GM18511 (cell line): ENCODE measurements around the gene SSH2.
"Not testable (repeated sequence)": the region's sequence is repeated elsewhere in the genome, so short reads cannot be mapped to it uniquely, and the experiment has no call there.

Experiments used
- ATAC-seq: cut with Tn5 transposase; IDR thresholded peaks from one replicate; pipeline ENCODE4 v1.9.1; 2021; ENCODE audit warnings: mild to moderate bottlenecking, moderate library complexity; ENCODE audit not compliant: unreplicated experiment

The SSH2 gene, protein sequence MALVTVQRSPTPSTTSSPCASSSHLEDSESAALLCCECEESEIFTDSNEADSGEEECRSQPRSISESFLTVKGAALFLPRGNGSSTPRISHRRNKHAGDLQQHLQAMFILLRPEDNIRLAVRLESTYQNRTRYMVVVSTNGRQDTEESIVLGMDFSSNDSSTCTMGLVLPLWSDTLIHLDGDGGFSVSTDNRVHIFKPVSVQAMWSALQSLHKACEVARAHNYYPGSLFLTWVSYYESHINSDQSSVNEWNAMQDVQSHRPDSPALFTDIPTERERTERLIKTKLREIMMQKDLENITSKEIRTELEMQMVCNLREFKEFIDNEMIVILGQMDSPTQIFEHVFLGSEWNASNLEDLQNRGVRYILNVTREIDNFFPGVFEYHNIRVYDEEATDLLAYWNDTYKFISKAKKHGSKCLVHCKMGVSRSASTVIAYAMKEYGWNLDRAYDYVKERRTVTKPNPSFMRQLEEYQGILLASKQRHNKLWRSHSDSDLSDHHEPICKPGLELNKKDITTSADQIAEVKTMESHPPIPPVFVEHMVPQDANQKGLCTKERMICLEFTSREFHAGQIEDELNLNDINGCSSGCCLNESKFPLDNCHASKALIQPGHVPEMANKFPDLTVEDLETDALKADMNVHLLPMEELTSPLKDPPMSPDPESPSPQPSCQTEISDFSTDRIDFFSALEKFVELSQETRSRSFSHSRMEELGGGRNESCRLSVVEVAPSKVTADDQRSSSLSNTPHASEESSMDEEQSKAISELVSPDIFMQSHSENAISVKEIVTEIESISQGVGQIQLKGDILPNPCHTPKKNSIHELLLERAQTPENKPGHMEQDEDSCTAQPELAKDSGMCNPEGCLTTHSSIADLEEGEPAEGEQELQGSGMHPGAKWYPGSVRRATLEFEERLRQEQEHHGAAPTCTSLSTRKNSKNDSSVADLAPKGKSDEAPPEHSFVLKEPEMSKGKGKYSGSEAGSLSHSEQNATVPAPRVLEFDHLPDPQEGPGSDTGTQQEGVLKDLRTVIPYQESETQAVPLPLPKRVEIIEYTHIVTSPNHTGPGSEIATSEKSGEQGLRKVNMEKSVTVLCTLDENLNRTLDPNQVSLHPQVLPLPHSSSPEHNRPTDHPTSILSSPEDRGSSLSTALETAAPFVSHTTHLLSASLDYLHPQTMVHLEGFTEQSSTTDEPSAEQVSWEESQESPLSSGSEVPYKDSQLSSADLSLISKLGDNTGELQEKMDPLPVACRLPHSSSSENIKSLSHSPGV (N-terminal part only)

DNA sequence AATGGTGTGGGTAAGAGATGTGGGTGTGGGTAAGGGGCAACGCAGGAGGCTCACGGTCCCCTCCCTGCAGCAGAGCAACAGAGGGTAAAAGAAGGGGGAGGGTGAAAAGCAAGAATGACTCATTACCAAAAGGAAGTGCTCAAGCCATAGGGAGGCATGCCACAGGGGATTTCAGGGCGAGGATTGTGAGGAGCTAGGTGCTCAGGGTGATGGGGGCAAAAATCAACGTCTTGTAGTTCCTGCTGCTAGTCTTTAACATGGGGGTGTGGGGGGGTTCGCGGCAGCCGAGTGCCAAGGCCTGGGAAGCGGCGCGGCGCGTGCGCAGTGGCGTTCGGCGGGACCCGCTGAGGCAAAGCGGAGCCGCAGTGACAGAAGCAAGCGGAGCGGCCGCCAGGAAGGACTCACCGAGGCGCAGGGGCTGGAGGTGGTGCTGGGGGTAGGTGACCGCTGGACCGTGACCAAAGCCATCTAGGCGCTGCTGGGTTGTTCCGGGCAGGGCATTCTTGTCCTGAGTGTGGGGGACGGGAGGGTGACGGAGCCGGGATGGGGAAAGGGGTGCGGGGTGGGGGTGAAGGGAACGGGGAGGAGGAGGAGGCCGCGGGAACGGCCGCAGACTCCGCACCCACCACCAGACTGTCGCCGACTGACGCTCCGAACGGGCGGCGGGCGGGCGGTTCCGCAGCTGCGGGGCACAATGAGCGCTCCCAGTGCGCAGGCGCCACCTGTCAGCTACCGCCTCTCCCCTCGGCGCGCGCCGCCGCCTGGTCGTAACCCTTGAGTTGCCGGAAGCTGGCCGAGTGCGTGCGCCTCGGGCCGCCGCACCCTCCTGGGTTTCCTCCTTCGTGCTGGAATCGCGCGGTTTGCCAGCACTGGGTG, at the start of gene SSH2:
Gene SSH2, minus strand, starts transcription at position 696 of the 876 bp plus-strand sequence. Its CDS starts 228 bp downstream, at position 468.
- ATAC-seq: peak; percentile 63

DNA sequence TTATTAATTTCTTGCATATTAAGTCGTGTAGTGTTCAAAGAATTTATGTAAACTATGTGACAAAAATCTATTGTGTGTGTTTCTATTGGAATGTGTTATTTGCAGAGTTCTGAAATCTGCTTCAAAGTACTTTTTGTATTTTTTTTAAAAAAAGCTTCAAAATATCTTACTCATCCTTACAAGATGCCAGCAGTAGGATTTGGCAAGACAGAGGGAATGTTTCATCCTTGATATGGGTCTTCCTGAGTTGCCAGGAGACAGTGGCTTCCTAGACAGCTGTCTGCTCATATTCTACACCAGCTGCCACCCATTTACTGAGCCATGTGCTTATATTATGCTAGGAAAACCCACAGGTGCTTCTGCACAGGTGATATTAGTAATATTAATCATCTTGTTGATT, 47.8 kb upstream of the SSH2 start:
- no peak for ATAC-seq

DNA sequence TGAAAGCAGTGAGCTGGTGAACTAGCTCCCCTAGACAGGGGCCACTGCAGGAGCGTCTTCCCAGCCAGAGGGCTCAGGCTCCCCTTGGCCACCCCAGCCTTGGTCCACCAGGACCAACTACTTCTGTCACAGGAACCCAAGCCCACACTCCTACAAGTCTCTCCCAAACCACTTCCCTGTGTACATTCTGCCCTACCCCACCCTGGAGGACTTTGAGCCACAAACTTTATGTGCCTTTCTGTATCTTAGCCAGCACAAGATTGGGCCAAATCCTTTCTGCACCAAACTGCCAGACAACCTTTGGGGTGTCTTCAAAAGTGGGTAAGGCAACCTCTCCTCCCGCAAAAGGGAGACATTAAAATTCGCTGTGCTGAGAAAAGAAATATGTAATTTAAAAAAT, 43.0 kb upstream of the SSH2 start:
- no peak for ATAC-seq

DNA sequence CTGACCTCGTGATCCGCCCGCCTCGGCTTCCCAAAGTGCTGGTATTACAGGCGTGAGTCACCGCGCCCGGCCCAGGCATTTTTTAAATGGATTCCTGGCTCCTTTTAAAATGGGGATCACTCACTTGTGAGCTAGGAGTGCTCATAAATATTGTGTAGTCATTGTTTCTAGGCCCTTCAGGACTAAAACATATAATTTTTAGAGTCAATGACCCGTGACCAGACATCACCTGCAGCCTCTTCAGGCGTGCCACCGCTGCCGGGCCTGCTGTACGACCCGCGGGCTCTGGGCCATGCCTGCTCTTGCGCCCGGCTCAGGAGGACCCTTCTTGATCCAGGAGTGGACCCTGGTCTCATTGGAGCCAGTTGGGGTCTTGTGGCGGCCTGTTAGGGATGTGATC, 42.2 kb upstream of the SSH2 start:
- ATAC-seq: no peak

DNA sequence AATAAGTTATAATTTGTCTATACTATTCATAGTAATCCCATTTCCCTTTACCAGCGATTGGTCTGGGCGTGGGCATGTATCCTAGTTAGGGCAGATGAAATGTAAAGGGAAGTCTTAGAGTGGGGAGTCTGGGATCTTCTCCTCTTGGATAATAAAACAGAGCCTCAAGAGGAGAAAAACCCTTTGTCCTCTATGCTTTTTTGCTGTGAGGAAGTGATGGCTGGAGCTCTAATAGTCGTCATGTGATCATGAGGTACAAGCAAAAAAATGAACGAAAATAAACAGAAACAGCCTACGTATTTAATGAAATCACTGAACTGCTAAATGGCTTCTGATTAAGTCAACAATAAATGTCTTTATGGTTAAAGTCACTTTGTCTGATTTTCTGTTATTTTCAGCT, 38.2 kb upstream of the SSH2 start:
- ATAC-seq: no peak

DNA sequence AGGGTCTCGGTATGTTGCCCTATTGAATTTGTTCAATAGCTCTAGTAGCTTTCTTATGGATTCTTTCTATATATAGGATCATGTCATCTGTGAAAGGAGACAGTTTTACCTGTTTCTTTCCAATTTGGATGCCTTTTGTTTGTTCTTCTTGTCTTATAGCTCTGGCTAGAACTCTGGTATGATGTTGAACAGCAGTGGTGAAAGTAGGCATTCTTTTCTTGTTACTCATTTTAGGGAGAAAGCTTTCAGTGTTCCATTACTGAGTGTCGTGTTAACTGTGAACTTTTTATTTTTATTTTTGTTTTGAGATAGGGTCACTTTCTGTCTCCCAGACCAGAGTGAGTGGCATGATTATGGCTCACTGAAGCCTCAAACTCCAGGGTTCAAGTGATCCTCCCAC, 32.6 kb upstream of the SSH2 start:
- no peak for ATAC-seq

DNA sequence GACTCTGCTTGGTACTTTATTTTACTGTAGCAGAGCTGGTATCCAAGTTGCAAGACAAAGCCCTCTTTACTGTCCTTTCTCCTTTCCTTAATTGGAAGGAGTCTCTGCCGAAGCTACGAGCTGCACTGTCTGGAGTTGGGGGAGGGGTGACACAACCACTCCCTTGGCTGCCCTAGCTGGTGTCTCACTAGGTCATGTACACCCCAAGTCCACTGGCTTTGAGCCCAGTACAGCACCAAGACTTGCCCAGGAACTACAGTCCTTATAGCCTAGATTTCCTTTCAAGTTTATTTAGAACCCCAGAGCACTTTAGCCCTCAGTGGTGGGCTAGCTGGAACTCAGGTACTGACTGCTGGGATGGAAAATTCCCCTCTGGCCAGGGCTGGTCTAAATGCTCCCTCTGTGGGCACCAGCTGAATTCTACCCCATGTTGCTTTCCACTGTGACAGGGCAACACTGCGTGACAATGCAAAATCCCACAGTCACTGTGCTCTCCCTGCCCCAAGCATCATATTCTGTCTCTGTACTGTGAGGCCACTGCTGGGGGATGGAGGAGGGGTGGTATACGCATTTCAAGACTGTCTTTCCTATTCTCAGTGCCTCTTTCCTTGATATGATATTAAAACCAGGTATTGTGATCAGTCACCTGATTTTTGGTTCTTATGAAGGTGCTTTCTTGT, 29.8 kb upstream of the SSH2 start:
- no peak for ATAC-seq

DNA sequence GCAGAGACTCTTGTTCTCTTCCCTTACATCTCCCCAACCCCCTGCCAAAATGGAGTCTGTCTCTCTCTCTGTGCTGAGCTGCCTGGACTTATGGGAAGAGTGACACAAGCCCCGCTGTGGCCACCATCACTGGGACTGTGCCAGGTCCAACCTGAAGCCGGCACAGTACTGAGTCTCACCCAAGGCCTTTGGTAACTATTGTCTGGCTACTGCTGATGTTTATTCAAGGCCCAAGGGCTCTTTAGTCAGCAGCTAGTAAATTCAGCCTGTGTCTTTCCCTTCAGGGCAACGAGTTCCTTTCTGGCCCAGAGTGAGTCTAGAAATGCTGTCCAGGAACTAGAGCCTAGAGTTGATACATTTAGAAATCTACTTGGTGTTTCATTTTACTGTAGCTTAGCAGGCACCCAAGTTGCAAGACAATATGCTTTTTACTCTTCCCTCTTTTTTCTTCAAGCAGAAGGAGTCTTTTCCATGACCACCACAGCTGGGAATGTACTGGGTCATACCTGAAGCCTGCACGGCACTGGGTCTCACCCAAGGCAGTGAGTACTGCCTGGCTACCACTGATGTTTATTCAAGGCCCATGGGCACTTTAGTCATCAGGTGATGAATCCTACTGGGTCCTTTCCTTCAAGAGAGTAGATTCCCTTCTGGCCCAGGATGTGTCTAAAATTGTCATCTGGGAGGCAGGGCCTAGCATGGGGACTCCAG, 29.1 kb upstream of the SSH2 start:
- no peak for ATAC-seq

DNA sequence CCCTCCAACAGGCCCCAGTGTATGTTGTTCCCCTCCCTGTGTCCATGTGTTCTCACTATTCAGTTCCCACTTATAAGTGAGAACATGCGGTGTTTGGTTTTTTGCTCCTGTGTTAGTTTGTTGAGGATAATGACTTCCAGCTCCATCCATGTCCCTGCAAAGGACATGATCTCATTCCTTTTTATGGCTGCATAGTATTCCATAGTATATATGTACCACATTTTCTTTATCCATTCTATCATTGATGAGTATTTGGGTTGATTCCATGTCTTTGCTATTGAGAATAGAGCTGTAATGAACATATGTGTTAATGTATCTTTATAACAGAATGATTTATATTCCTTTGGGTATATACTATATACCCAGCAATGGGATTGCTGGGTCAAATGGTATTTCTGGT, 27.5 kb upstream of the SSH2 start:
- not testable (repeated sequence) for ATAC-seq

DNA sequence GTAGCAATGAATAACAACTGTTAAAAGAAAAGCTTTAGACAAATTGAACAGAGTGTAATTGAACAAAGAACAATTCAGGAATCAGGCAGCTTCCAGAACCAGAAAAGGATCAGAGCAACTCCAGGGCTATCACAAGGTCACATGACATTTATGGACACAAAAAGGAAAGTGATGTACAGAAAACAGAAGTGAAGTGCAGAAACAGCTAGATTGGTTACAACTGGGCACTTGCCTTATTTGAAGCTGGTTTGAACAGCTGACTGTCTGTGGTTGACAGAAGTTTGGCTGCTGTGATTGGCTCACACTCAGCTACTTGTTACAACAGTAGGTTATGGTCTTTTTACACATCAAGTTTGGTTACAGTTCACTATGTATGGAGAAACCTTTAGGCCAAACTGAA, 26.2 kb upstream of the SSH2 start:
- no peak for ATAC-seq

DNA sequence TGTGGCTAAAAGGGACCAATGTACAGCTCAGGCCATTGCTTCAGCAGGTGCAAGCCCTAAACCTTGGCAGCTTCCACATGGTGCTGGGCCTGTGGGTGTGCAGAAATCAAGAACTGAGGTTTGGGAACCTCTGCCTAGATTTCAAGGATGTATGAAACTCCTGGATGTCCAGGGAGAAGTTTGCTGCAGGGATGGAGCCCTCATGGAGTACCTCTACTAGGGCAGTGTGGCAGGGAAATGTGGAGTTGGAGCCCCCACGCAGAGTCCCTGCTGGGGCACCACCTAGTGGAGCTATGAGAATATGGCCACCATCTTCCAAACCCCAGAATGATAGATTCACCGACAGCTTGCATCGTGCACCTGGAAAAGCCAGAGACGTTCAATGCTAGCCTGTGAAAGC, 24.4 kb upstream of the SSH2 start:
- ATAC-seq: no peak

DNA sequence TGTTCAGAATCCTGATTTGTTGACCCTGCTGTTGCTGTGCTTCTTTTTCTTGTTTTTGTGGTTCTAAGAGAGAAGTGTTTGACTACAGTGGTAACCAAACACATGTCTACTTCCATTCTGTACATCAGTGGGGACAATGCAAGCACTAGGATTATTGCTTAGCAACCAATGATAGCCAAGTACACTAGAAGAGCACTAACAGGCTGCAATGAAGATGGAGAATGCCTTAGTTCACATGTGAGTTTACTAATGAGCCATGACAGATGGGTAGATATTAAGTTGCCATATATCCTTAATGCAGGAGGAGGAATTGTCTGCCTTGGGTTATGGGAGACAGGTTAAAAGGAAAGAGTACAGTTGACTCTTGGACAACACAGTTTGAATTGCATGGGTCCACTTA, 19.7 kb upstream of the SSH2 start:
- ATAC-seq: no peak

DNA sequence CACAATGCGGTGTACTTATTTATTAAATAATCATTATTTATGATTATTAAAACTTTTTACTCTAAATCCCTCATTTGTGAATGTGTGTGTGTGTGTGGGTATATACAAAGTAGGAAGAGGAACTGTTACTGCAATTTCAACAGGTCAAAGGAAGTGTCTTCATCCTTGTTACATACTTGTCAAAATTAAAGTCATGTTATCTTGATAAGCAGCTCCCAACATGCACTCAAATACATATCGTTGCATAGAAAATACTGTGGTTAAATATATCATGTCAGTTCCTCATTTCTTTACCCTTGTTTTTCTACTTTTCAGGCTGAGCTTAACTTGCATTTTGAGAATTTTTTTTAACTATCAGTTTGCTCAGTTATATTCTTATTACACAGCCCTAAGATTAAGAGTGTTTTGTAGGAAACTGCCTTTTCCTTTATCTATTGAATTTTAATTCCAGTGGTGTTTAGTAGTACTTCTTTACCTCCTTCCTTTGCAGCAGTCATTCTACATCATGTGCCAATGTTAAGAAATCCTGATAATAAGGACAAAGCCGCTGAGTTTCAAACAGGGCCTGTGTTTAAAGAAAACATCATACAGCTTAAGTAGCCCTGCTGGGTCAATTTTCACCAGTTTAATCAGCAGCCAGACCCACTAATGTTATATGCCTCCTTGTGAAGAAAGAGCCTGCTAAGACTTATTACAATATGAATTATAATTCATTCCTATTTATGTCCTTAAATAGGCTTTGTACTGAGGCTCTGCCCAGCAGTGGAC, 18.6 kb upstream of the SSH2 start:
- no peak for ATAC-seq

DNA sequence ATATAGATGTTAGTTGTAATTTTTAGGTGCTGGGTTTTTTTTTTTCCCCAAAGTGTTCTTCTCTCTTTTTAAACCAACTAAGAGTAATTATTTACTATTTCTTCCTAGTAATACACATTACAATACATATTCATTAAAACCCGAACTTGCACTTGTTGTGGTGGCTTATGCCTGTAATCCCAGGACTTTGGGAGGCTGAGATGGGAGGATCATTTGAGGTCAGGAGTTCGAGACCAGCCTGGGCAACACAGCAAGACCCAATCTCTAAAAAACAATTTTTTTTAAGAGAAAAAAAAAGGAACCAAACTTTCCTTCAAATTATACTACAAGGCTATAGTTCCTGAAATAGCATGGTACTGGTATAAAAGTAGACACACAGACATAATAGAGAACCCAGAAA, 15.3 kb upstream of the SSH2 start:
- no peak for ATAC-seq

DNA sequence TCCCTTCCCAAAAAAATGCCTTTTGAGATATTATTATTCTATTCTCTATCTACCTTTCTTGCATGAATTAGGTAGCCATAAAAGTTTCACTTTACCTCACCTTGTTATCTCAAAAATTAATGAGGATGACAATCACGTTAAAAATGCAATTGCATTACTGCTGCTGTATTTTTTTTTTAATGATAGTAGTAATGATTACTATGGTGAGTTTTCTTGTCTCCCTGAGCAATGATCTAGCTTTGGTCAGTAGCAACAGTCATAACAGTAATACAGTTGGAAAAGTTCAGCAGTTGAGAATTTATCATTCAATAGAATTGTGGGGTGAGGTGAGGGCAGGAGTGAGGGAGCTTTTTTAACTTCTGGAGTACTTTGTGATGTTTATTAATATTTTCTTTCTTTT, 11.3 kb upstream of the SSH2 start, which contains the start of gene EFCAB5:
Gene EFCAB5, plus strand, starts transcription at position 301 of the 400 bp plus-strand sequence. CDS start 163 bp downstream, outside the sequence.
- no peak for ATAC-seq

DNA sequence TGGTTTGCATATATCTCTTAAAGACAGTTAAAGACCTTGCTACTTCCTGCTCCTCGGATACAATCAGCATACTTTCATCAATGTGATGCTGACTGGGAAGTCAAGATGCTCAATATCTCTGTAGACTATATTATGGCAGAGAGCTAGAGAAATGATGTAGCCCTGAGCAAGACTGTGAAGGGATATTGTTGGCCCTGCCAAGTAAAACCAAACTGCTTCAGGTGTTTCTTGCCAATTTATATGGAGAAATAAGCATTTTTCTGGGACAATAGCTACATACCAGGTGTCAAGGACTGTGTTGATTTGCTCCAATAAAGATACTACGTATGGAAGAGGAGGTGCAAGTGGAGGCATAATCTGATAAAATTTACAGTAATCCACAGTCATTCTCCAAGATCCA, 6.7 kb upstream of the SSH2 start:
- ATAC-seq: no peak

DNA sequence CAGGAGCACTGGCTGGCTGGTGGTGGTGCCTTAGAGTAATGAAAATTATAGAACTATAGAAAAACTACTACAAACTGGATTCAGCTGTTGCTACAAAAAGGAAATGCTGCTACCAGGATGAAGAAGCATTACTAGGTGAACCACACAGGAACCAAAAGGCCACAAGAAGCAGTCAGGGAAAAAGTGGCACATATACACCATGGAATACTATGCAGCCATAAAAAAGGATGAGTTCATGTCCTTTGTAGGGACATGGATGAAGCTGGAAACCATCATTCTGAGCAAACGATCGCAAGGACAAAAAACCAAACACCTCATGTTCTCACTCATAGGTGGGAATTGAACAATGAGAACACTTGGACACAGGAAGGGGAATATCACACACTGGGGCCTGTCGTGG, 5.9 kb upstream of the SSH2 start:
- not testable (repeated sequence) for ATAC-seq

DNA sequence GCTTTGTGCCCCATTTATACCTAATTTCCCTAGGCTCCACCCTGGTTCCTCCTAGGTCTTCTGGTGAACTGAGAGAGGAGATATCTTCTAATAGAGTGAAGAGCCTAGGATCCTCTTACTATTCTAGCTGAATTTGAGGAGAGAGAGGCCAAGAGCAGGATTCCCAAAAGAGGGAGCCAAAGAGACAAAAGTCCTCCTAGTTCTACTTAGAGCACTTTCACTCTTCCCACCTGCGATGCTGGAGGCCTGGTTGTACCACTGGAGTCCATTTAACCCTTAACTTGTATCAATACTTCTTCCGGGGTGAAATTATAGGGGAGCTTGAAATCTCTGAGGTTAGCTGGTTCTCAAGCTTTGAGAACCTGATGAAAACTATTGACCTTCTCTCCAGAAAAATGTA, 3.4 kb upstream of the SSH2 start:
- ATAC-seq: no peak
